ENCODE data around the gene GFAP.

GFAP gene

DNA sequence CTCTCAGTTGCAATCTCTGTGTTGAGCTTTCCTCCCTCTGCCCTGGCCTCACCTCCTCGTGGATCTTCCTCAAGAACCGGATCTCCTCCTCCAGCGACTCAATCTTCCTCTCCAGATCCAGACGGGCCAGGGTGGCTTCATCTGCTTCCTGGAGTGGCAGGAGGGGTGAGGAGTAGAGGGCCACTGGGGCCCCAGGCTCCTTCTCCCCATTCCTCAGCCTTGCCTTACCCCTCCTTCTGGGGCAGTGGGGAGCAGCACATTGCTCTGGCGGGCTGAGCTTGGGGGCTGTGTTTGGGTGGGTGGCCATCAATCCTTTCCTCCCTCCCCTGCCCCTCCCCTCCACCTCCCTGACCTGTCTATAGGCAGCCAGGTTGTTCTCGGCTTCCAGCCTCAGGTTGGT is 1.6 kb downstream of the GFAP start:
- FAIRE-seq: no peak

DNA sequence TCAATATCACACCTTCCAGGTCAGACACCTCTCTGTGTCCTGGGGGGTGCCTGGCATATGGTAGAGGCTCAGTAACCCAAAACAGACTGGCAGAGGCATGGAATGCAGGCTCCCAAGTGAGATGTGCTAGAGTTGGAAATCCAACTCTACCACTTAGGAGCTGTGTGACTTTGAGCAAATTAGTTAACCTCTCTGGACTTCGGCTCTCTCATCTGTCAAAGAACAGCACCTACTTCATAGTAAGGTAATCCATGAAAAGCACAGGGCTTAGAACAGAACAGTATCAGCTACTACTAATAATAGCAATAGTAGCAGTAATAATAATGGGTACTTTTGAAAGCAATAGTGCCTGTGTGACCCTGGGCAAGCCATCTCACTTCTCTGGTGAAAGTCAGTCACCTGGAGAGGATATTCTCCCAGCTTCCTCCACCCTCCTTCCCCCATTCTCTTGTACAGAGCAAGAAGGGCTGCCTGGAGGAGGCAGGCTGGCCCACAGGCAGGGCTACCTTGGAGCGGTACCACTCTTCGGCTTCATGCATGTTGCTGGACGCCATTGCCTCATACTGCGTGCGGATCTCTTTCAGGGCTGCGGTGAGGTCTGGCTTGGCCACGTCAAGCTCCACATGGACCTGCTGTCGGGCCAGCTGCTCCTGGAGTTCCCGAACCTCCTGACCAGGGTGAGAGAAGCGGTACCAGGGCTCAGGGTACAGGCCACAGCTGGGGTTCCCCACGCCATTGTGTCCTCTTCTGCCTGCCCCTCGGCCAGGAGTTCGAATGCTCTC is 2.3 kb downstream of the GFAP start:
- FAIRE-seq: no peak

DNA sequence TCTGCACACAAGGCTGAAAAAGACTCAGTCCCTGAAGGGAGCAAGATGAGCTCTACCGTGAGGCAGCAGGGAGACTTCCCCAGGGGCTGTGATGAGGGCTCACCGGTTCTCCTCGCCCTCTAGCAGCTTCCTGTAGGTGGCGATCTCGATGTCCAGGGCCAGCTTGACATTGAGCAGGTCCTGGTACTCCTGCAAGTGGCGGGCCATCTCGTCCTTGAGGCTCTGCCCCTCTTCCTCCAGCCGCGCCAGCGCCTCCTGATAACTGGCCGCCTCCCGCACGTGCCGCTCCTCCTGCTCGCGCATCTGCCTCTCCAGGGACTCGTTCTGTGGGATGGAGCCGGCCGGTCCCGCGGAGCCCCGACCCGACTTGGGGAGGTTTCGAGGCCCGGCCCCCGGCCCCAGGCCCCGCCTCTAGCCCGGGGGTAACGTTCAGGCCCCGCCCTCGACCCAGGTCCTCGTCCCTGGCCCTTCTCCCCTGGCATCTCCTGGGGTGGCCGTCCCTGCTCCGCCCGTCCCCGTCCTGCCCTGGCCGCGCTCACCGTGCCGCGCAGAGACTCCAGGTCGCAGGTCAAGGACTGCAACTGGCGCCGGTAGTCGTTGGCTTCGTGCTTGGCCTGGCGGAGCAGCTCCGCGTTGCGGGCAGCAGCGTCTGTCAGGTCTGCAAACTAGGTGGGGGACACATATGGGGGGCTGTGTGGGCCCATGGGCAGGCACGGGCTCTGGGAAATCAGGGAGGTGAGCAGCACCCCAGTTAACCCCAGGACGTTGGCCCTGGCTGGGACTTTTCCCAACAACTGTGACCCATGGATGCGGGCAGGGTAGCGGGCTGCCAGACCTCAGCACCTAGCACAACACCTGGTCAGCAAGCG is 3.9 kb downstream of the GFAP start:
- FAIRE-seq: no peak

DNA sequence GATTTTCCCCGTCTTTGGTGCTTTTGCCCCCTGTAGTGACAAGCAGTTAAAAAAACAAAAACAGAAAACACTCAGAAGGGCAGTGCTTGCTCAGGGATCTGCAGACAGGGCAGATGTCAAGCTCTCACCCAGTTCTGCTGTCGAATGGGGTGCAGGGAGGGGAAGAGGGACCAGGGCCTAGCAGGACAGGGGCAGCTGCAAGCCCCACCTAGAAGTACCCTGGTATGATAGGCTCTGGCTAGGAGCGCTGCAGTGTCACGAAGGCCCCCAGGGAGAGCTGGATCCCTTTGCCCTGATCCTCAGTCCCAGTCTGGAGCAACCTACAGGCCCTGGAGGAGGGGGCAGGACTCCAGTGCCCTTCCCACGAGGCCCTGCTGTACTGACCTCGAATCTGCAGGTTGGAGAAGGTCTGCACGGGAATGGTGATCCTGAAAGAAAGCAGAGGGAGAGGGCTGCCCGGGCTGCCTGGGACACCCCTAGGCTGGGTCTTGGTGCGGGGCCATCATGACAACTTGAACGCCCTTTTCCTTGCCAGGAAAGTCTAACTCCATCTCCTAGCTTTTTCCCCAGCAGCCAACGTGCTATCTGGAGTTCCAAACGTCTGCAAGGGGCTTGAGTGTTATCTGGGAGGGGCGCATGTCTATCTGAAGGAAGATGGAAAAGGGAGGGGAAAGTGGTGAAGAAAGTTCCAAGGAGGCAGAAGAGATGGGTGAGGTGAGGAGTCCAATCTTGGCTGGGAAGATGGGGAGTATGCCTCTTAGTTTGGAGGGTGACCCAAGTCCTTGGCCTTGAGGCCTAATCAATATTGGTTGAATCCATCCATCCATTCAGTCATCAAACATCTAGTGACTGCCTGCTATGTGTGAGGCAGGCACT is 4.8 kb downstream of the GFAP start:
- no peak for FAIRE-seq

DNA sequence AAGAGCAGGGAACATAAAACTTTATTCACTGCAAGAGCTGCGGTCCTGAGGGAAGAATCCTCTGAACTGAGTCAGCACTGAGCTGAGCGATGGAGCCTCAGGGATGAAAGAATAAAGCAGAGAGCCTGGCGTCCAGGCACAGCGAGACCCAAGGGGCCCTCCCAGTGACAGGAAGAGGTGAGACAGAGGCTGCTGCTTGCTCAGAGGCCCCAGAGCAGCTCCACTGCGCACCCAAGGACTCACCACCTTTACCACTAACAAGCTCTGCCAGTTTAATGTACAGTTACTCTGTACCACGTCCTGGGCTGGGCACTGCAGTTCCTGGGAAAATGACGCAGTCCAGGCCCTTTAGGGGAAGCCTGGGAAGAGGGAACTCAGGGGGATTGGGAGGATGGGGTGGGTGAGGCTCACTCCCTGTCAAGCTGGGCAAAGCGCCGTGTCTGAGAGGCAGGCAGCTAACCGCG is 5.6 kb downstream of the GFAP start:
- no peak for FAIRE-seq

DNA sequence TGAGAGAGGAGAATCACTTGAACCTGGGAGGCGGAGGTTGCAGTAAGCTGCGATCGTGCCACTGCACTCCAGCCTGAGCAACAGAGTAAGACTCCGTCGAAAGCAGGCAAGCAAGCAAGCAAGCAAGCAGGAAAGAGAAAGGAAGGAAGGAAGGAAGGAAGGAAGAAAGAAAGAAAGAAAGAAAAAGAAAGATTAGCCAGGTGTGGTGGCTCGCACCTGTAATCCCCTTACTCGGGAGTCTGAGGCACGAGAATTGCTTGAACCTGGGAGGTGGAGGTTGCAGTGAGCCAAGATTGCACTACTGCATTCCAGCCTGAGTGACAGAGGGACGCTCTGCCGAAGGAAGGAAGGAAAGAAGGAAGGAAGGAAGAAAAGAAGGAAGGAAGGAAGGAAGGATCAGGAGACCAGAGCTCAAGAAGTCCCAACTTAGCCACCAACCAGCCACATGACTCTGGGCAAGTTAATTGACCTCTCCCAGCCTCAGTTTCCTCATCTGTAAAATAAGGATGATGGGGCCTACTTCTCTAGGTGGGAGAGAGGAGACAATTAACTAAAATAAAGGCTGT is 6.5 kb downstream of the GFAP start:
- FAIRE-seq: no peak

DNA sequence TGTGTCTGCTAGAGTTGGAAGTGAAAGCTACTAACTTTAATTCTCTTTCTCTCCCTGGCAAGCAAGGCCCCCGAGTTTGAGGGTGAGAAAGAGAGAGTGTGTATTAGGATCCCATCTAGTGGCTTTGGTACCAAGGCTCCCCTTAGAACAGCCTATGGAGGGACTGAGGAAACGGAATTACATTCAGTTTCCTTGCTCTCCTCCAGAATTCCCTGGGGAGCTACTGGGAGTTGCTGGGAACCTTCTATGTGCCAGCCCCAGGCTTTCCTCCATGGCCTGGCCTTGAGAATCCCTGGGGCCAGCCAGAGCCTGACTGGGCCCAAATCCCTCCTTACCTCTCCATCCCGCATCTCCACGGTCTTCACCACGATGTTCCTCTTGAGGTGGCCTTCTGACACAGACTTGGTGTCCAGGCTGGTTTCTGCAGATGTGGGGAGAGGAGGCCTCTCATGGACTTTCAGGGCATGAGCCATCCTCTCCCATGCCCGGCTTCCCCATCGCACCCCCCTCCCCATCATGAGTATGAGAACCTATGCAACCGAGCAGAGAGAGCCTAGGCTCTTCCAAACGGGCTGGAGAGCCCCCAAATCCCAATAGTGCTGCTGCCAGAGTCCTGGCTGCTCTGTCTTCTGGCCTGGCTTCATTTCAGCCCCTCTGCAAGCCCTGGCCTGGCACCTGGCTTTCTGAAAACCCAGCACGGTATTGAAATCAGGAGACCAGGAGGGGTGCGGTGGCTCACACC is 7.4 kb downstream of the GFAP start:
- FAIRE-seq: no peak

DNA sequence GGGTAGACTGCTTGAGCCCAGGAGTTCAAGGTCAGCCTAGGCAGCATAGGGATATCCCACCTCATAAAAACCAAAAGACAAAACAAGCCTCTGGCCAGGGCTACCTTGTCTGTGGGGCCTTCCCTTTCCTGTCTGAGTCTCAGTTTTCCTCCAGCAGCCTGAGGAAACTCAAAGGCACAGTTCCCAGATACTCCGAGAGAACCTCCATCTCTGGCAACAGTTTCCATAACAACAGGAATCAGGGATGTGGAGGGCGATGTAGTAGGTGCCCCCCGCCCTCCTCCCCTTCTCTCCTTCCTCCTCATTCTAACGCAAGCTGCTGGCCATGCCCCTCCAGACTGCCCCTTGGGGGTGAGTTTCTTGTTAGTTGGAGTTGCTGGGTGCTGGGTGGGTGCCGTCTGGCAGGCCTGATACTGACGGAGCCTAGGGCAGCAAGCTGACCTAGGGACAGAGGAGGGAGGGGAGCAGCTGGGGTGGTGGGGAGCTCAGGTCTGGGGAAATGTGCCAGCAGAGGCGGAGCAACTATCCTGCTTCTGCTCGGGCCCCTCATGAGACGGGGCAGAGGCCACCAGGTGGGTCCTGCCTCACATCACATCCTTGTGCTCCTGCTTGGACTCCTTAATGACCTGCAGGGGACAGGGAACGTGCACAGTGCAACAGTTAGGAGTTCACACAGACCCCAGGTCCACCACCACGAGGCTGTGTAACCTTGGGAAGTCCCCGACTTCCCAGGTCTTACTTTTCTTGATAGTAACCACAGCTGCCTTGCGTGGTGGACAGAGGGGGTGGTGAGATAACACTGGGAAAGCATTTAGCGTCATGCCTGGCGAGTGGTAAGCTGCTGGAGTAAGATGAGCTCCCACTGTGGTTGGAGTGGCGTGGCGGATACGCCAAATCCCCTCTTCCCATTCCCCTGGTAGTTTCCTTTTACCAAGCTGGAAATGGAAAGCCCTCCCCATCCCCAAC is 8.3 kb downstream of the GFAP start:
- FAIRE-seq: no peak

DNA sequence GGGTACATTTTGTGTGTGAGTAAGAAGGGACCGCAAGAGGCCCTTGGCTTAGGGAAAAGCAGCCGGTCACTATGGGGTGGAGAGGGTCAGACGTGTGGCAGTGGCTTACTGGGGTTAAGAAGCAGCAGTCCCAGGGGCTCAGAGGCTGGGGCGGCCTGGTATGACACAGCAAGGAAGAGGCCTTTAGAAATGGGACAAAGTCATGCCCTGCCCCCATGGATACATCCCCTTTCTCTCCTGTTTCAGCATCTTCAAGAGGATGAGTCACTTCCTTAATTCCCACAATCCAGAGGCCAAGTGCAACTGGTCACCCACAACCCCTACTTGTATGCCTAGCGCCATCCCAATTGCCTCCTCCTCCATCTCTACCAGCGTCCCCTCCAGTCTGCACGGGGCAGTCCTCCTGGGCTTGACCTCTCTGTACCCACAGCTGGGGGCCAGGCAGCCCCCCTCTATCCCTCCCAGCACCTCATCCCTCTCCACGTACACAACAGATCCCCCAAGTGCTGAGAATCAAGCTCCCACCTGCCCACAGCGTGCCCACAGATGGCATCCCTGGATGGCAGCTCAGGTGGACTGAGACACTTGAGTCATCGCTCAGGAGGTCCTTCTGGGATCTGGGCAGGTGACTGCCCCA is 9.2 kb downstream of the GFAP start:
- FAIRE-seq: no peak

DNA sequence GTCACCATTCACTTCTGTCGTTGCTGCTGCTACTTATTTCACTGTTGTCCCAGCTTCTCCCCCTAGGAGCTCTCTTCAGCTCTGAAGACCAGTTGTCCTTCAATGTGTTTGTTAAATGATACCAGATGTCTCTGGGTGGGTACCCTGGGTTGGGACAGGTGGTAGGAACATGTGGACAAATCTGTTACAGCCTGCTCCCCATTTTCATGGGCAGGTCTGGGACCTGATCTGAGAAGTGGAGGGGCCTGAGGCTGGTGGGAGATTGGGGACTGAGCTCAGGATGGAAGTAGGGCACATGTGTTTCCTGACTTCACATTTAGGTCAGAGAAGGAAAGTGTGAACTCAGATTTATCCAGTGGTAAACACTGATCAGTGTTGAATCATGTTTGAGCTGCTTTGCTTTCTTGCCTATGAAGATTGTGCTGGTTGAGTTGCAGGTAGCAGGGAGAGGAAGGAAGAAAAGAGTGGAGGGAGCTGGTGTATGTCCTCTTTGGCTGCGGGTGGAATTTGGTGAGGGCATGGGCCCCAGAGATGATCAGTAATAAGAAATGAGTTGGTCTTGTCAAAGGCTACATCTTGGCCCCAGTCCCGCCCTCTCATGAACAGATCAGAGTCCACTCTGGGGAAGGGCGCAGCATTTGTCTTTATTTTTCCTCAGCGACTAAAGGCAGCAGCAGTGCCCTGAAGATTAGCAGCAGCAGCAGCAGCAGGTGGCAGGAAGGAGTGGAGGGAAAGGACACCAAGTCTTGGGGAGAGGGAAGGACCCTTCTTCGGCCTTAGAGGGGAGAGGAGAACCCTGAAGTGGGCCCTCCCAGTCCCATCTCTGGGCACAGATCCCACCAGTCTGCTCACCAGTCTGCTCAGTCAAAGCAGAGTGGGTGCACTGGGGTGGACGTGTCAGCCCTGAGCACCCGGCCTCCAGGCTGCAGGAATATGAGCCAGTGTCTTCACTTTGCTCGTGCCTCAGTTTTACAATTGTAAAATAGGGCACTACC is 10.0 kb downstream of the GFAP start:
- no peak for FAIRE-seq

DNA sequence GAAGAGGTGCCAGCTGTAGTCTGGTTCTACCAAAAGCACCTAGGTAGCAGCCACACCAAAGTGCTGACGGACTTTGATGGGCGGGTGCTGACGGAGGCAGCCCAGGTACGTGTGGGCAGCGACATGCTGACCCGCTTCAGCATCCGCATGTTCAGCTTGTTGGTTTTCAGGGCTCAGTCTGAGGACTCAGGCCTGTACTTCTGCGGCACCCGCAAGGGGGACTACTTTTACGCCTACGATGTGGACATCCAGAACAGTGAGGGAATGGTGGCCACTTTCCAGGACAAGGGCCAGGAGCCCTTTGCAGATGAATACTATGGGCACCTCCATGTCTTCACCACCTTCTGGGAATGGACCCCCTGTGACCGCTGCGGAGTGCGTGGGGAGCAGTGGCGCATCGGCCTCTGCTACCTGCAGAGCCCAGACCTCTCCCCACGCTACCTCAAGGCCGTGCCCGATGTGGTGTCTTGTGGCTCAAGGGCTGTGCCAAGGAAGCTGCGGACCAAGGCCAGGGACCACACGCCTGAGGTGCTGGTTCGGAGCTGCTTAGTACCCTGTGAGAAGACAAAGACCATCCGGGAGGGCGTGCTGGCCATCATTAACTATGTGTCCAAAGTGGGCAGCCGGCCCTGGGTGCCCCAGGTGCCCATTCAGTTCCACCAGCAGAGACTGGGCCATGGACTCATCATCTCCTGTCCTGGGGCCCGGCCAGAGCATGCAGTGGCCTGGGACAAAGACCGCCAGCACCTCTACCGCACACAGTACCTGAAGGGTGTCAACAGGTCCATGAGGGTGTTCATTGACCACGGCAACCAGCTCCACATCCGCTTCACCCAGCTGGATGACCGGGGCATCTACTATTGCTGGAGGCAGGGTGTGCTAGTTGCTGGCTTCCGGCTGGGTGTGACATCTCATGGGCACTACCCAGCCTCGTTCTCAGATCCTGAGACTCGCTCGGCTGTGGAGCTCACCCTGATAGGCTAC is 11.0 kb downstream of the GFAP start:
- no peak for FAIRE-seq

DNA sequence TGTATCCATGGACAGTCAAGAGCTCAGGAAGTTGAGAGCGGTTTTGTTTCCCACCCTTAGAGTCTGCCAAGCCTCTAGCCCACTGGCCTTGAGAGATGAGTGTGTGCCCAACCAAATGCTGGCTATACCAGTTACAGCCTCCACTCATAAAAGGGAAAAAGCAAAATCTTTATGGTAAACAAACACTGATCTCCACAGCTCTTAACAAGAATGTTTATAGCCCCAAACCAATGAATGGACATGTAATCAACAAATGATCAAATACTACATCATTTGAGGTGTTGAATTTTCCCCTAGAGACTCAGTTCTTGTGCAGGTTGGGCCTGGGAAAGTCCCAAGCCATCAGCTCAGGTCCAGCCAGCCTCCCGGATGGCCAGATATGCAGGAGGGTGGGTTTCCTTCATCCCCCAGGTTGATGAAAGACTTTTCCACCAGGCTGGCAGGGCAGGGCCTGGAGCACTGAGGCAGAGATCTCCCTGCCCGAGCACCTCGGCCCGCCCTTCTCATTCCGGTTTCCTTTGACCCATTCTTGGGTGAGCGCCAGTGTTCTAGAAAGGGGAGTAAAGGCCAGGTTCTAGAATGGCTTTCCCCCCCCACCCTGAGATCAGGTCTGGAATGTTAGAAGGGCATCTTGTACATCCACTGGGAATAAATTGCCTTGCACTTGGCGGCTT is 12.2 kb downstream of the GFAP start:
- no peak for FAIRE-seq

DNA sequence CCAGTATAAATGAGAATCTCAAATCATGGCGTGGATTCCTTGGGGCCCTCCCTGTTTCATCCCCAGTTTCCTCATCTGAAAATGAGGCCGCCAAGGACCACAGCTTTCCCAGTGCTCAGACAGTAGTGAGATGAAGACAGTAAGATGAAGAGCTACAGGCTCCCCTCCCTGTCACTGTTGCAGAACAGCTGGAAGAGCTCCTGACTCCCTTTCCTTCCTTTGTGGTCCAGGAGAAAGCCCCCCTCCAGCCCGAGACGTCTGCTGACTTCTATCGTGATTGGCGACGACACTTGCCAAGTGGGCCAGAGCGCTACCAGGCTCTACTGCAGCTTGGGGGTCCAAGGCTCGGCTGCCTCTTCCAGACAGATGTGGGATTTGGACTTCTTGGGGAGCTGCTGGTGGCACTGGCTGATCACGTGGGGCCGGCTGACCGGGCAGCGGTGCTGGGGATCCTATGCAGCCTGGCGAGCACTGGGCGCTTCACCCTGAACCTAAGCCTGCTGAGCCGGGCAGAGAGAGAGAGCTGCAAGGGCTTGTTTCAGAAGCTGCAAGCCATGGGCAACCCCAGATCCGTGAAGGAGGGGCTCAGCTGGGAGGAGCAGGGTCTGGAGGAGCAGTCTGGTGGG is 13.1 kb downstream of the GFAP start:
- FAIRE-seq: no peak

DNA sequence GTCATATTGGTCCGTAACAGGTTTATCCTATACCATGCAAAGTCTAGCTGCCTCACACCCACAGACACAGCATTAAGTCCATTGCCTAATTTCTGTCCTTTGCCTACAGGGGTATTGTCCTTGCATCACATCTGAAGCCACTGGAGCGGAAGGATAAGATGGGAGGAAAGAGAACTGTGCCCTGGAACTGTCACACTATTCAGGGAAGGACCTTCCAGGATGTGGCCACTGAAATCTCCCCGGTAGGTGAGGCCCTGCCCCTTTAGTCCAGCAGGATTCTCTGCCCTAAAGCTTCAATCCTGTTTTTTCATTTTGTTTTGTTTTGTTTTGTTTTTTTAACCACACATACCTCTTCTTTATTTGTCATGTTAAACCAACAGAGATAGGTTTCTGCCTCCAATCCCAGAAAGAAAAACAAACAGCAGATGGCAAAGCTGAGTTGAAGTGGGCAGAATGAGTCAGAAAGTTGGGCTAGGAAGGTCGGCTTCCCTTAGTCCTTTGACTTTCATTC is 13.8 kb downstream of the GFAP start:
- no peak for FAIRE-seq

DNA sequence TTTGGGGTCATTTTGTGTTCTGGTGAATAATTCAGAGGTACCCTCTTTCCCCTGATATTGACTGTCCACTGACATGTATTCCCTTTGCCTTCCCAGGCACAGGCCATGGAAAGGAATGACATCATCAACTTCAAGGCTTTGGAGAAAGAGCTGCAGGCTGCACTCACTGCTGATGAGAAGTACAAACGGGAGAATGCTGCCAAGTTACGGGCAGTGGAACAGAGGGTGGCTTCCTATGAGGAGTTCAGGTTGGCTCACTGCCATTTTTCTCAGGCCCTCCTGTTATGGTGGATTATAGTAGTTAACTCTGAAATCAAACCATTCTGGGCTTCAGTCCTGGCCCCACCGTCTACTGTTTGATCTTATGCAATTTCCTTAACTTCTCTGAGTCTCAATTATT is 14.4 kb downstream of the GFAP start:
- no peak for FAIRE-seq

DNA sequence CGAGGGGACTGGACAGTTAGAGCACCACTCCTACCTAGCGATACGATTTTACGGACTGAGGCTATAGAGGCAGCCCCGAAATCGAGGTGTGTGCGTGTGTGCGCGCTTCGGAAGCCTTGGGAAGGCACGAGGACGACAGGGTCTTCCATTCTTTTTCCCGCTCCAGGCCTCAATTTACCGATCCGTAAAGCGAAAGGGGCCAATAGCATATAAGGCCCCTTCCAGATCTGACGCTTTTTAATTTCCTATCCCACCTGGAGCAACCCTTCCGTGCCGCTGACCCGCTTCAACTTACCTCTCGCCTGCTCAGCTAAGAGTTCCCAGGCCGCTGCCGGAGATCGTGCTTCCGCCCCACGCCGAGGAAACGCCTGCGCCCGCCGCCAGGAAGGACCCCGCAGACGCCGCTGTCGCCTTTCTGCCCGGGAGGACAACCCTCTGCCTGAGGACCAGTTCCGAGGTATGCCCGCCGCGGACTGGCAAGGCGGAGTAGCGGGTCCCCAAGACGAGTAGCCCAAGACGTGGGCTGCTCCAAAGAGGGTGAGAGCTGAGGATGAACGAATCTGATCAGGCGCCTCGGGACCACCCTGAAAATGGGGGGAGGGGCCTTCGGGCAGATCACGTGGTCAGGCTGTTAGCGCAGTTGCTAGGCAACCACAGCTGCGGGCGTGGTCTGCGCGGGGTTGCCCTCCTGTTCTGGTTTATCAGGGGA is 16.1 kb downstream of the GFAP start, which contains the start of gene EFTUD2:
Gene EFTUD2, minus strand, starts transcription at position 372 of the 709 bp plus-strand sequence. CDS start 4,924 bp downstream, outside the sequence.
- peak; percentile 61 for FAIRE-seq

Measured in G401.6 (cell line).